GM12878 (cell line): ENCODE measurements around the gene TCEANC2. TPM values are rescaled to one million over a fixed set of nuclear protein-coding genes. Genes with fewer than 3 reads are reported as not detected.

Experiments used
- ATAC-seq: fragments of 200-7000 bp; cut with Tn5 transposase; 3 replicates; pipeline ENCODE4 v1.9.1; 2020; ENCODE audit warnings: mild to moderate bottlenecking, moderate library complexity
- BruUV-seq: library from RNA; stranded (reverse); fragments of 400-500 nt; replicated peaks from 2 replicates; lab custom pipeline; 2021; lab: Mats Ljungman, UMichigan
- CTCF ChIA-PET: fragments of 300-600 bp; sonication (Branson Sonifier 250); formaldehyde crosslinking; extraction: SDS; loops from one replicate; lab custom pipeline; 2021; ENCODE audit warnings: inconsistent platforms; lab: Yijun Ruan, JAX
- POLR2A ChIA-PET: fragments of 350-600 bp; formaldehyde crosslinking; extraction: SDS; loops from one replicate; lab custom pipeline; 2021; ENCODE audit warnings: inconsistent platforms; lab: Charles Lee
- RAD21 ChIA-PET: fragments of 300-600 bp; sonication (Branson Sonifier 250); formaldehyde crosslinking; loops from one replicate; lab custom pipeline; 2023; ENCODE audit warnings: antibody characterized with exemption; ENCODE audit not compliant: unreplicated experiment; lab: Charles Lee
- SMC1A ChIA-PET: fragments of 300-600 bp; sonication (Branson Sonifier 250); formaldehyde crosslinking; loops from one replicate; lab custom pipeline; 2023; ENCODE audit not compliant: unreplicated experiment, uncharacterized antibody; lab: Charles Lee
- DNase-seq: peaks from one replicate; pipeline ENCODE4 v3.0.0-alpha.2; 2011; ENCODE audit warnings: low read depth, low spot score
- FAIRE-seq: peaks from 3 replicates; lab custom pipeline; 2011; peaks lifted over from hg19 to GRCh38; lab: Jason Lieb, UNC
- H2AFZ ChIP-seq: 2 replicates; pipeline ENCODE4 v1.6.0; 2011; ENCODE audit warnings: low read depth, low read length, control low read depth; ENCODE audit not compliant: control insufficient read depth
- H3K27ac ChIP-seq: 2 replicates; pipeline ENCODE4 v1.5.1; 2011; ENCODE audit warnings: control low read depth; ENCODE audit not compliant: control insufficient read depth, insufficient read depth
- H3K27me3 ChIP-seq, 2 experiments: replicated peaks in 1 of 2; 2 replicates each; pipeline versions ENCODE4 v1.6.0 to v1.6.1; 2011; ENCODE audit warnings: low read length in 1 of 2; ENCODE audit not compliant: control insufficient read depth in 2 of 2, insufficient read depth in 2 of 2
- H3K36me3 ChIP-seq, 2 experiments: 2 replicates each; pipeline ENCODE4 v1.5.1; 2011; ENCODE audit warnings: low read length in 1 of 2; ENCODE audit not compliant: control insufficient read depth in 2 of 2, insufficient read depth in 2 of 2
- H3K4me1 ChIP-seq: 2 replicates; pipeline ENCODE4 v1.6.1; 2011; ENCODE audit warnings: mild to moderate bottlenecking, low read length, moderate library complexity, mixed read lengths; ENCODE audit not compliant: control insufficient read depth, insufficient read depth
- H3K4me2 ChIP-seq: 2 replicates; pipeline ENCODE4 v1.6.0; 2011; ENCODE audit warnings: control low read depth; ENCODE audit not compliant: control insufficient read depth, insufficient read depth
- H3K4me3 ChIP-seq: fragments of 200-600 bp; sonication (generic); 2 replicates; pipeline ENCODE4 v1.5.1; 2016
- H3K79me2 ChIP-seq: 2 replicates; pipeline ENCODE4 v1.6.0; 2011; ENCODE audit warnings: low read length; ENCODE audit not compliant: control insufficient read depth, insufficient read depth
- H3K9ac ChIP-seq: 2 replicates; pipeline ENCODE4 v1.8.0; 2011; ENCODE audit warnings: low read length, control low read depth, mixed read lengths; ENCODE audit not compliant: control insufficient read depth, insufficient read depth
- H3K9me3 ChIP-seq: replicated peaks from 3 replicates; pipeline ENCODE4 v1.5.1; 2011; ENCODE audit warnings: mild to moderate bottlenecking, low read length; ENCODE audit not compliant: control insufficient read depth, insufficient read depth
- H4K20me1 ChIP-seq: 2 replicates; pipeline ENCODE4 v1.6.0; 2011; ENCODE audit not compliant: control insufficient read depth, insufficient read depth
- CHD4 ChIP-seq: fragments of 200-600 bp; sonication (generic); IDR thresholded peaks from 2 replicates; pipeline ENCODE4 v1.6.1; 2016; ENCODE audit warnings: mild to moderate bottlenecking
- EP300 ChIP-seq, 2 experiments: fragments of 150-350 bp in 1 of 2; IDR thresholded peaks; 2 replicates each; pipeline ENCODE4 v1.6.1; 2011 to 2012; ENCODE audit warnings: low read depth in 2 of 2, low read length in 2 of 2, borderline replicate concordance in 1 of 2, improper control_type of control experiment in 1 of 2, inconsistent platforms in 1 of 2; ENCODE audit not compliant: control insufficient read depth in 1 of 2
- HDAC6 ChIP-seq: fragments of 200-600 bp; sonication (generic); IDR thresholded peaks from one replicate; pipeline ENCODE4 v1.8.0; 2017; ENCODE audit warnings: antibody characterized with exemption; ENCODE audit not compliant: unreplicated experiment
- JUND ChIP-seq: IDR thresholded peaks from 2 replicates; pipeline ENCODE4 v1.6.1; 2012; ENCODE audit warnings: low read depth, mild to moderate bottlenecking, low read length, improper control_type of control experiment, moderate library complexity
- MXI1 ChIP-seq: fragments of 150-350 bp; IDR thresholded peaks from 2 replicates; pipeline ENCODE4 v1.6.1; 2011; ENCODE audit warnings: low read depth, mild to moderate bottlenecking, inconsistent platforms, low read length, improper control_type of control experiment
- MYC ChIP-seq: IDR thresholded peaks from 2 replicates; pipeline ENCODE4 v1.6.1; 2011; ENCODE audit warnings: mild to moderate bottlenecking, low read length, moderate library complexity, inconsistent platforms; ENCODE audit not compliant: insufficient read depth, insufficient replicate concordance, insufficient read length, severe bottlenecking
- NFYA ChIP-seq: IDR thresholded peaks from 2 replicates; pipeline ENCODE4 v1.6.1; 2011; ENCODE audit warnings: low read depth, mild to moderate bottlenecking, low read length, improper control_type of control experiment, borderline replicate concordance
- NKRF ChIP-seq: fragments of 450-650 bp; conservative IDR thresholded peaks from 2 replicates; pipeline ENCODE4 v1.6.1; 2017; ENCODE audit warnings: mild to moderate bottlenecking, moderate library complexity
- NR2F1 ChIP-seq: fragments of 450-650 bp; conservative IDR thresholded peaks from 2 replicates; pipeline ENCODE4 v1.6.1; 2017; ENCODE audit warnings: mild to moderate bottlenecking
- NRF1 ChIP-seq: conservative IDR thresholded peaks from 2 replicates; pipeline ENCODE4 v1.6.1; 2011; ENCODE audit warnings: mild to moderate bottlenecking, low read depth, low read length, improper control_type of control experiment
- PBX3 ChIP-seq: IDR thresholded peaks from 2 replicates; pipeline ENCODE4 v1.6.1; 2011; ENCODE audit warnings: mild to moderate bottlenecking, low read depth, low read length, moderate library complexity; ENCODE audit not compliant: insufficient replicate concordance
- POLR2AphosphoS2 ChIP-seq: IDR thresholded peaks from 2 replicates; pipeline ENCODE4 v1.6.1; 2011; ENCODE audit warnings: low read depth, mild to moderate bottlenecking, low read length, improper control_type of control experiment, moderate library complexity
- SMAD1 ChIP-seq: fragments of 450-650 bp; IDR thresholded peaks from 2 replicates; pipeline ENCODE4 v1.6.1; 2018; ENCODE audit warnings: mild to moderate bottlenecking, low read depth; ENCODE audit not compliant: partially characterized antibody
- SMARCA5 ChIP-seq: fragments of 450-650 bp; IDR thresholded peaks from 2 replicates; pipeline ENCODE4 v1.6.1; 2017; ENCODE audit warnings: mild to moderate bottlenecking
- SUZ12 ChIP-seq: fragments of 200-600 bp; sonication (generic); IDR thresholded peaks from one replicate; pipeline ENCODE4 v1.6.1; 2018; ENCODE audit warnings: antibody characterized with exemption, mild to moderate bottlenecking; ENCODE audit not compliant: unreplicated experiment
- TCF3 ChIP-seq: IDR thresholded peaks from 2 replicates; pipeline ENCODE4 v1.6.1; 2012; ENCODE audit warnings: low read depth, mild to moderate bottlenecking, low read length, borderline replicate concordance; ENCODE audit not compliant: insufficient read depth
- ZBED1 ChIP-seq: IDR thresholded peaks from 2 replicates; pipeline ENCODE4 v1.6.1; 2016; ENCODE audit warnings: borderline replicate concordance
- ZNF274 ChIP-seq: IDR thresholded peaks from one replicate; pipeline ENCODE4 v1.8.0; 2011; ENCODE audit not compliant: insufficient read length, insufficient read depth
- ZNF384 ChIP-seq: IDR thresholded peaks from 2 replicates; pipeline ENCODE4 v1.6.1; 2012; ENCODE audit warnings: low read depth, mild to moderate bottlenecking, low read length, improper control_type of control experiment, borderline replicate concordance
- WGBS: methylation state at CpG from one replicate; pipeline ENCODE4 v1.1.6; 2016; ENCODE audit warnings: low lambda C conversion rate; ENCODE audit not compliant: insufficient replicate concordance, insufficient coverage; ENCODE audit errors: missing lambda C conversion rate; 5-methylcytosine and 5-hydroxymethylcytosine counted together
- in situ Hi-C: fragments of 300-500 bp; cut with MboI; formaldehyde crosslinking; loops from 9 replicates; pipeline ENCODE4 v1.14.3; 2018; ENCODE audit warnings: mixed read lengths
- intact Hi-C: fragments of 100-400 bp; cut with micrococcal nuclease; formaldehyde crosslinking; loops from one replicate; pipeline ENCODE4 v1.14.2; 2022; ENCODE audit not compliant: unreplicated experiment
- polyA plus RNA-seq, 11 experiments: library from polyadenylated mRNA; depleted of rRNA in 4 of 11; unstranded in 6 of 11; stranded (reverse) in 5 of 11; fragments of >200 nt; fragmentation: Nextera tagmentation in 4 of 11; fragmentation: Illumina TruSeq in 1 of 11; extraction: Ambion mirVana in 4 of 11; extraction: Trizol in 1 of 11; gene quantifications; 1 replicate in 1 of 11; 2 replicates in 10 of 11; pipeline versions ENCODE4 v1.2.1 to v1.2.3, GENCODE V29; 2011 to 2016; ENCODE audit warnings: inconsistent platforms in 2 of 11, missing spikeins in 2 of 11, low read depth in 1 of 11
- total RNA-seq, 4 experiments: library from RNA; depleted of rRNA in 3 of 4; stranded (reverse); fragments of >200 nt in 3 of 4; fragmentation: Illumina TruSeq in 1 of 4; extraction: Trizol in 1 of 4; gene quantifications; 2 replicates each; pipeline versions ENCODE4 v1.2.1 to v1.2.3, GENCODE V29; 2013 to 2021

Gene TCEANC2
- total and polyA plus RNA-seq, 10 of the 15 experiments (the other 5 are each of a cell fraction or from before 2014, with no cell fraction given), result 4.4 to 13.2 (median 6.4) TPM

GRCh38 chr1:54018635-54019034 lies 34.8 kb upstream of the TCEANC2 start:
- Histone ChIP-seq H3K4me3 (no peak overlapping the region), H3K4me2 (no peak overlapping the region), H3K27ac (no peak overlapping the region), H3K79me2 (no peaks in the 10 kb centered on the region), H3K27me3 (no peaks in the 10 kb centered on the region; a peak in 2 of 4 replicates), H3K9me3 (no peaks in the 10 kb centered on the region), H3K4me1 (no peaks in the 10 kb centered on the region), H3K36me3 (no peaks in the 10 kb centered on the region), H4K20me1 (no peaks in the 10 kb centered on the region), H3K9ac (no peak overlapping the region), H2AFZ (no peak overlapping the region)
- no peak for DNase-seq
- ChIA-PET RAD21 (interaction anchor here (1.0 kb wide), 1 partner anchor 10 kb away, joined by 3 read pairs; no protein-coding TSS in a partner anchor), CTCF (interaction anchor here (0.6 kb wide), 2 partner anchors 14 to 923 kb away, joined by 3 read pairs; no protein-coding TSS in a partner anchor), SMC1A (no interaction called here), POLR2A (no interaction called here)
- WGBS, result 33% methylated on average over 5 of the region's 5 CpGs
- no peak for FAIRE-seq
- intact Hi-C loops (no loop called here), in situ Hi-C loops (no loop called here)
- ATAC-seq, result no peak
- BruUV-seq, result no TSS peak
- TF ChIP-seq NKRF (no peak), MXI1 (no peak), ZNF384 (no peak), SMAD1 (no peak), NR2F1 (no peak), CHD4 (no peak), EP300 (IDR thresholded peaks at IDR 0.05; ENCODE audit: borderline replicate concordance in 1 of 2, control insufficient read depth in 1 of 2, low read depth in 2 of 2, low read length in 2 of 2) (no peak), PBX3 (no peak), TCF3 (no peak), NRF1 (no peak), POLR2AphosphoS2 (no peak), NFYA (no peak), MYC (no peak), HDAC6 (no peak), JUND (no peak), ZNF274 (no peak), SUZ12 (no peak), SMARCA5 (no peak), ZBED1 (no peak)
